Cardiac septum (tissue), 1 donor: Measurements from ENCODE around the gene KIRREL3. TPM values are rescaled to one million over a fixed set of nuclear protein-coding genes. Genes with fewer than 3 reads are reported as not detected.

Experiments
- DNase-seq: peaks from one replicate; pipeline ENCODE4 v3.0.0-alpha.2; 2020; ENCODE audit warnings: low spot score
- intact Hi-C: fragments of 100-400 bp; cut with DNase I; formaldehyde crosslinking; loops from one replicate; pipeline ENCODE4 v1.14.0; 2022
- total RNA-seq: library from RNA; stranded (reverse); fragmentation: NEBNext Ultra II Directional; extraction: Animal tissue kit (Norgen Biotek cat#: 25700); gene quantifications from one replicate; pipeline ENCODE4 v1.2.1, GENCODE V29; 2021
- donor health status: DM: no; HTN: no; CAD: no.

The KIRREL3 gene
- total RNA-seq, 1 donor from 2014 or later, result 0.30 TPM

DNA sequence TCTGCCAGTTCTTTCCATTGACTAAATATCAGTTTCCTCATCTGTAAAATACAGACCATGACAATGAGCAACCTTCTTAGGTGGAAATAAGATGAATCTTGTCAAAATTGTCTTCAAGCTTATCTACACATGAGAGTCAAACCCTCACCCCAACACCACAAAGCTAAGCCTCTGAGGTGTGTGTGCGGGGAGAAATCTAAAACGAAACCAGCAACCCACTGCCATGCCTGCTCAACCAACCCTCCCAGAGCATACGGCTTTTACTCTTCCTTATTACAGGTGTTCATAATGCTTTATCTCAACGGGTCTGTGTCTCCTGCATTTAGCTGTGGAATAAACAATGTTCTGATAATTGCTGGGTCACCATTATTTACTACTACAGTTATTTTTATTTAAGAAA is 235.4 kb downstream of the KIRREL3 start:
- DNase-seq, result no peak
- intact Hi-C loops, result no loop called here

DNA sequence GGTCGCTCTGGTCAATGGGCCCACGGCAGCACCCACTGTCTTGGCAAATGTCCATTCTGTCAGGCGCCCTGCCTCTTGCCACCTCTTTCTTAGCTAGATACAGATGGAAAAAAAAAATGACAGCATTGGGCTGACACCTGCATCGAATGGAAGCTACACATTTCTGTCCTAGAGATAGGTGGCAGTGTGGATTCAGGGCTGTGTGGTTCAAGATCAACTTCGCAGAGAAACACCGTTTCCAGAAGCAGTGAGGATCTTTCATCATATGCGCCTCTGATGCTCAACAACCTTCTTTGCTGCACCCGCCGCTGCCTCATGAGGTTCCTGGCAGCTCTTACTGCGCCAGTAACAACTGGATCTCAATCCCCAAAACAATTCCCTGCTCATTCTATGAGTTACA is 236.3 kb downstream of the KIRREL3 start:
- intact Hi-C loops, result no loop called here
- DNase-seq, result no peak

DNA sequence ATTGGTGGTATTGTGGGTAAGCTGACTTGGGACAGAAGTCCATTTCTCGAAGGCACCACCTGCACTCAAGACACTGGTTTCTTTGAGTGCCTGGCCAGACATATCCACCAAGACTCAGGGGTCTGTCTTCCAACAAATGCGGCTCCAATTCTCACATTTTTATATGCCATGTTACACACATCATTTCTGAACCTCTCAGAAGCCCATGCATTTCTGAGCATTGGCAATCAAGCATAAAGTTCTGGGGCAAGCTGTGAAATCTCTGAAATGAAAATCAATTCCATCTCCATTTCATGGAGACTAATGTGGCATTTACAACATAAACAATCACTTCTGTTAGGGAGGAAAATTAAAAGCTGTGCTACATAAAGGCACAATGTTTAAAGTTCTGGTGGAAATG is 243.7 kb downstream of the KIRREL3 start:
- intact Hi-C loops, result no loop called here
- DNase-seq, result no peak

DNA sequence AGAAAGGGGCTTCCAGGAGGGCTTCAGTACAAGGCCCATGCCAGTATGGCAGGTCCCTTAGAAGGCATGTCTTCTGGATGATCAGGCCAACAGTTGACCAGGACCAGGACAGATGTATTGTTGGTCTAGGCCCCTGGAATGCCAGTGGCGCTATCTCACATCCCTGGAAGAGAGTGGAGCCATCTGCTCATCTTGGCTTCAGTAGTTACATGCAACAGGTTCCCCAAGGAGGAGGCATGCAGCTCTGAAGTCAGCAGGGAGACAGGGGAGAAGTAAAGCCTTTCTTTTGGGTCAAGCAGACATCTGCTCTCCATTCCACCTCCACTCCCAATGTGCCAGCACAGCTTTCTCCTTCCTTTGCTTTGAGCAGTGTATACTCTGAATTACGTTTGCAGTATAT is 244.1 kb downstream of the KIRREL3 start:
- DNase-seq, result no peak
- intact Hi-C loops, result no loop called here

DNA sequence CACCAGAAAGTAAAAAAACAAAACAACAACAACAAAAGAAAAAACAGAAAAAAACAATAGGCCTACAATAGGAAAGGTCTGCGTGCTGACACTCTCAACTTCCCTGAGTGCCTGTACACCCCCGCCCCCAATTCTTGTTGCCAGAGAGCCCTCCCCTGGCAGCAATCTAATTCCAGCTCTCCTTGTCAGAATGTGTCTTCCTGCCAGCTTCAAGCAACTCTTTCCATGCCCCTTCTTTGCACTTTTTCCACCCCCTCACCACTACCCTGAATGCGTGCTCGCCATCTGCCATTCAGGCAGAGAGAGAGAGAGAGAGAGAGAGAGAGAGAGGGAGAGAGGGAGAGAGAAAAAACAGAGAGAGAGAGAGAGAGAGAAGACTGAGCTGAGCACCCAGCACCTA is 245.0 kb downstream of the KIRREL3 start:
- no peak for DNase-seq
- intact Hi-C loops, result no loop called here

DNA sequence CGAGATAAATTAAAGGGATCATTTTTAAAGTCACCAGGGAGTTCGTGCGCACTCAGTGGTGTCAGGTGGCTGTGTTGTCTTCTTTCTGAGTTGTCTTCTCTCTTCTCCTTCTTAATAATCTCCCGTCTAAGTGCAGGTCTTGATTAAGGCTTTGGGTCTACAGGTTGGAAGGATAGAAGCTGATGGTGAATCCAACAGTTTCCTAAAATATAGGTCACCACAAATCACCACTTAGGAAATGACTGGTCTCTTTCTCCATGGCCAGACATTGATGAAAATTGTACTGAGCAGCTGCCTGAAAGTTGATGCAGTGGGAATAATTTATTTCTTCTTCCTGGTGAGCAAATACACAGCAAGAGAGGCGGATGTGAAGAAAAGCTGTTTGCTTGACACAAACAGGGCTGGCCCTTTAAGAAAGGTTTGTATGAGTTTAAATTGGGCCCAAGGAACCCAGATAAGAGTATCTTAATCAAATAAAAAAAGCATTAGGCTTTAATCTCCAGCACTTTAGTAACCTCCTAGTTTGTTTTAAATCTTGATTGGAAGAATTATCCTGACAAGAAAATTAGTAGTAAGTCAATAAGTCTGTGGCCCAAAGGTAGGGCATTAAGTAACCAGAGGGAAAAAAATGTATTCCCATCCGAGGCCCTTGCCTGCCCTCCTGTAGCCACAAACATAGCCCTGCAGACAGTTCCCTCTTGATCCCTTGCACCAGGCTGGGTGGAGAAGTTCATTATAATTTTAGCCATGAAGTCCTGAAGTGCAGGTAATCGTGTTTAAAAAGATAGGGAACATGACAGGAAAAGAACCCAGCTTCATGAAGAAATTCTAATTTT is 245.8 kb downstream of the KIRREL3 start:
- no peak for DNase-seq
- intact Hi-C loops, result no loop called here

DNA sequence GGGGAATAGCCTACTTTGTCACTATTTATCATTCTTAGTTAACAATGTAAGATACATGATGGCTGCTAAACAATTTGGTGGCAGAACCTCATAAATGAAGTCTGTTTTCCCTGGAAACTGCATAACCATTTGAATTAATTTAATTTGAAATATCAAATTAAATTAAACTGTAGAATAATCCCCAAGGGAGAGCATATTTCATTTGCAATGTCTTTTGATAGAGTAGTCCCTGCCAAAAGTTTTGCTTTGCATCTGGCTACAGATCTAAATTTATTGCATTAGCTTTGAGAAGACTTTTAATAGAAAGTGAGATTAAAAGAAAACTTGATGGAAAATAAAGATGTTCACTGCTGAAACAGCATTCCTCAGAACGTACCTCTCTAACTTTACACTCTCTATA is 246.6 kb downstream of the KIRREL3 start:
- no peak for DNase-seq
- intact Hi-C loops, result no loop called here

DNA sequence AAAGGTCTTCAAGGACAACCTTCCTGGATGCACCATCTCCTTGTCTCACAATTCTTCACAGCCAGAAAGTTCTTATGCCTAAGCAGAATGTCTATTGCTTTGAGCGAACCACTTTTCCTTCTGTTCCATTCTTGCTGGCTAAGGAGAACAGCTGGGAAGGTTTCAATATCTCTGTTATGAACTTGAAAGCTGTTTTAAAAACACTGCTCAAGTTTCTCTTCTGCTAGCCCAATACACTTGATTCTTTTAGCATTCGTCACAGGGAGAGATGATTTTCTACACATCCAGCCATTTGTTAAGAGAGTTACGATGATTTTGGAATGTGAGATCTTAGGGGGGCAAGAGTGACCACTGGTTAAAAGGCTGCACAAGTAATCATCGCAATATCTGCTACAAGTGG is 249.3 kb downstream of the KIRREL3 start:
- intact Hi-C loops, result no loop called here
- DNase-seq, result no peak

DNA sequence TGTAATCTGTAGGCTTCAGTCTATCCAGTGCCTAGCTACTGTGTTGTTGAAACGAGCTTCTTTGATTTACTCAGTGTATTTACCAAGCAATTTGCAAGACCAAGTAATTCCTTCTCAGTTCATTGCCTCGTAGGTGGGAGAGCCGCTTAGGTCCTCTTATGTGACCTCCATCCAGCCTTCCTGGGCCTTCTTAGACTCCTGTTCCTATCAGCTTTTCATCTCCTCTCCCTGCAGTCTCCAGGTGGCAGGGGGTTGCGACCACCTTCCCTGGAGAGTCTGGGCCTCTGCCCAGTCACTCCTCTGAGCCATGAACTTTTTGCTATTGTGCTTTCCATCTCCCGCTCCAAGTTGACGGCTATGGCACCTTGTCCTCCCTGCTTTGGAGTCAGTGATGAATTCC is 251.8 kb downstream of the KIRREL3 start:
- intact Hi-C loops, result no loop called here
- no peak for DNase-seq

DNA sequence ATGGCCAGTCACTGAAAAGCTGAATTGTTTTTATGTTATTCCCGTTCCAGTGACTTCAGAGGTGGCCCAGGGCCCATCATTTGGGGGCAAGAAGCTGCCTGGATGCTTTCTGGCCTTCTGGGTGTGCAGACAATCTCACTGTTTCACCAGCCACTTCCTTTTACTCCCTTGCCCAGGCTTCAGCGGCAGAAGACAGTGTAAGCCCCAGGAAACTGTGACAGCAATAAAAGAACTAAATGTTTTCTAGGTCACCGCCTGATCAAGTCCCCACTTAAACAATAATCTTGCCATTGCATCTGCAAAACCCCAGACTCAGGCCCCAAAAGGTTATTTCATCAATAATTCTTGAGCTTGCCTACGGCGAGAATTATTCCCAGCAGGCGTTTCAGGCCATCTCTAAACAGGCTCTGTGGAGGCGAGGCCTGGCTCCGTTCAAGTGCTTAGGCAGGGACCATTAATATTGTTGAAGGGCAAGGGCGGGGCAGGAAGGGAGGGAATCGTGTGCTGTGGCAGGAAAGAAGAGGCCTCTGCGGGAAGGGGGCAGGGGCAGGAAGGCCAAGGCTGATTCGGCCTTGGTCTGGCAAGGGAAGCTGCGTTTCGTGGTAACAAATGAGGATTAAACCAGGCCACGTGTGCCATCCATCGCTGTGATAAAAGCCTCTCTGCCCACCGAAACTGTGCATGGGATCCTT is 252.3 kb downstream of the KIRREL3 start:
- intact Hi-C loops, result no loop called here
- no peak for DNase-seq

DNA sequence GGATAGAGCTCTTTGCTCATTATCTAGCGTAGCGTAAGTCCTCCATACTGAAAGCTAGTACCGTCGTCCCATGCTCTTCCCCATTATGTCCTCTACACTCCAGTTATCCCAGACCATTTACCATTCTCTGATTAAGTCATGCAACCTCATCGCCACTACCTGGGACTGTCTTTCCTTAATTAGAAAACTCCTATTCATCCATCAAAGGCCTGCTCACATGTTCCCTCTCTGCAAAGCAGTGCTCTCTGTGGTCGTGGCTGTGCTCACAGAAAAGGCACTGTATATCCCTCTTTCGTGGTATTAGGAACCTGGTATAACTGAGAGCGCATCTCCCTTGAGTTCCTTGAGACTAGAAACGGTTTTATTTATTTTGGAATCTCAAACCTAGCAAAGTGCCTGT is 253.3 kb downstream of the KIRREL3 start:
- intact Hi-C loops, result no loop called here
- DNase-seq, result no peak

DNA sequence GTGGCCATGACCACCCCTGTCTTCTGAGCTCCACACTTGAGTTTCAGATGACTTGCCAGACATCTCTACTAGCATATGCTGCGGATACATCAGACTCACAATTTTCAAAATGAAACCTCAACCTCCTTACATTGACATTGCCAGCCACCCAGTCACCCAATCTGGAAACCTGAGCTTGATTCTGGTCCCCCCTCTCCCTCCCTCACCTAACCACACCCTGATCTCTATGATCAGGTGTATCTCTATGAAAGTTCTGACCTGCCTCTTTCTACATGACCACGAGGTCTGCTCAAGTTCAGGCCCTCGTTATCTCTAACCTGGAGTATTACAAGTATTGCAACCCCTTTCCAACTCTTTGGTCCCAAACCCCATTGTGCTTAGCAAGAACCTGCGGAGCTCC is 254.1 kb downstream of the KIRREL3 start:
- intact Hi-C loops, result no loop called here

DNA sequence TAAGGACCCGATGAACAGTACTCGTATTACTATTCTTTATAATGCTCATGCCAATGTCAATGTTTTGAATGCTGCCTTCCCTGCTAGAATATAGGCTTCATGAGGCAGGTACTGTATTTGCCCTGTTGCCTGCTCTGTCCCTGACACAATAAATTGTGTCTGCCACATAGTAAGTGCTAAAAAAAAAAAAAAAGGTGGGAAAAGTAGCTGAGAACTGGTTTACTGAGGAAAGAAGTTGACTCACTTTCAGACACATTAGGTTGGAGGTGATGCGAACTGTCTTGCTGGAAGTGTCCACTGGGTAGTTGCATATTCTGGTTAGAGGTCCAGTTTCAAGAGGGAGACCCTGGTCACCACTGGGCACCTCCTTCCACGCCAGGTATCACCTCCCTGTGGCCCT is 255.9 kb downstream of the KIRREL3 start:
- DNase-seq, result no peak
- intact Hi-C loops, result no loop called here

More for the DNA sequence above, 254.1 kb downstream of the KIRREL3 start:
- DNase-seq, result no peak

DNA sequence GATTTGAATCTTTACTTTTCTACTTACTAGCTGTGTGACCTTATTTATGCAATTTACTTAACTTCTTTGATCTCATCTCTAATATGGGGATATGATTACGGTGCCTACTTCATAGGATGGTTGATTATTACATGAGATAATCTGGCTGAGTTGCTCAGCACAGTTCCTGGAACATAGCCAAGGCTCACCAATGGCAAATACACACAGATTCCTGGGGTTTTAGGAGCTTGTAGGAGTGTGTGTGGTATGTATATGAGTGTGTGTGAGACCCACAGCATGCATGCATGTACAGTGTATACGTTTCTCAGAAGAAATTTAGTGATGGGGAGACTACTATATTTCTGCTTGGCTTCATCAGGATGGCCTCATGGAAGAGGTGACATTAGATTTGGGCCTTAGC is 256.9 kb downstream of the KIRREL3 start:
- DNase-seq, result no peak
- intact Hi-C loops, result no loop called here

DNA sequence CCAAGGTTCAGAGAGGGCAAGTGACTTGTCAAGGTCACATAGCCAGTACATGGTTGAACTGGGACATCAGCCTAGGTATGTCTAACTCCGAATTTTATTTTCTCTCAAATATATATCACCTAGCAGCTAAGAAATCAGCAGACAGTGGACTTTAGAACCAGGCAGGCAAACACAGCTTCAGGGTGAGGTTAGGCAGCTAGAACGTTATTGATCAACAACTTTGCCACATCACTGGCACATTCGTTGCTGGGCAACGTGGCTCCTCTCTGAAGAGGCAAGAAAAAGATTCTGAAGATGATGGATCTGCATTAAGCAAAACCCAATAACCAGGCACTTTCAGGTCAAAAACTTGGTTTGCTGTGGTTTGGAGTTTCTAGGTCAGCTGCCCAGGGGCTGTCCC is 258.0 kb downstream of the KIRREL3 start:
- intact Hi-C loops, result no loop called here
- no peak for DNase-seq

DNA sequence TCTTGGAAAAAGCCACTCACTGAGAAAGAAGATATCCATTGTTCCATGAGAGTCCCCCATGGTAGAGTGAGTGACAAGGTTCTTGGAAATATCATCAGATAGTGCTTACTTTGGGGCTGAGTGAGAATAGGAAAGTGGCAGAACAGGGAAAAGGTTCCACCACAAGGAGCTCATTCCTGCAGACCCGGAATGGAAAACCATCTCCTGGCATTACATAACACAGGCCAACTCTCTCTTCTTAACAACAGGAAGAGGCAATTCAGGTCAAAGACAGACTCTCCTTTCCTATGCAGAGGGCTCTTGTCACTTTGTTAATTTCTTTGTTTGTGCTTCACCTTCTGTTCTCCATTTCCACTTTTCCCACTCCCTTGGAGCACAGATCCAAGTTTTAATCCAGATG is 259.7 kb downstream of the KIRREL3 start:
- DNase-seq, result no peak
- intact Hi-C loops, result no loop called here

DNA sequence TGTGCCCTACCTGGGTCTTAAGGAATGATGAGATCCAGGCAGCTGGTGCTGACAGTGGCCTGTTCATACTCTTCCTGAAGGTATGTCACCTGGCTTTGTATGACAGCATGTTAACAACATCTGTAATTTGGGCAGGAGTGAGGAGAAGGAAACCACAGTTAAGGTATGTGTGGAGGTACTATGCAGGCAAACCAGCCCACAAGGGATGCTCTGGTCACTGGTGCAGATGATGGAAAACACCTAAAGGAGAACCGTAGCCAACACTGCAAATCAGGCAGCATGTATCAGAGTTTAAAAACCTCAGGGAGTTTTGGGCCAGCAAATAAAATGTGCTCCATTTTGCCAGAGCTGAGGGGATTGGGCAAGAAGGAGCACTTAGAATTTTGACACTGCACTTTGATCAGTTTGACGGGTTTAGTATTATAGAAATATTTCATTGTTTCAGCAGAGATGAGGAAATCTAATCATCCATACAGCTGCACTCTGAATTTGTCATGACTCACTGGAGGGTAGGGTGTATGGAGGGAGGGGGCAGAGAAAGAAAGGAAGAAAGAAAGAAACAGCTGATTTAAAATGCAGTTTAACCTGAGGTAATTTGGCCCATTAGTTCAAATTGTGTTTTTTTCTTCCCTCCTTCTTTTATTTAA is 260.9 kb downstream of the KIRREL3 start:
- intact Hi-C loops, result no loop called here

DNA sequence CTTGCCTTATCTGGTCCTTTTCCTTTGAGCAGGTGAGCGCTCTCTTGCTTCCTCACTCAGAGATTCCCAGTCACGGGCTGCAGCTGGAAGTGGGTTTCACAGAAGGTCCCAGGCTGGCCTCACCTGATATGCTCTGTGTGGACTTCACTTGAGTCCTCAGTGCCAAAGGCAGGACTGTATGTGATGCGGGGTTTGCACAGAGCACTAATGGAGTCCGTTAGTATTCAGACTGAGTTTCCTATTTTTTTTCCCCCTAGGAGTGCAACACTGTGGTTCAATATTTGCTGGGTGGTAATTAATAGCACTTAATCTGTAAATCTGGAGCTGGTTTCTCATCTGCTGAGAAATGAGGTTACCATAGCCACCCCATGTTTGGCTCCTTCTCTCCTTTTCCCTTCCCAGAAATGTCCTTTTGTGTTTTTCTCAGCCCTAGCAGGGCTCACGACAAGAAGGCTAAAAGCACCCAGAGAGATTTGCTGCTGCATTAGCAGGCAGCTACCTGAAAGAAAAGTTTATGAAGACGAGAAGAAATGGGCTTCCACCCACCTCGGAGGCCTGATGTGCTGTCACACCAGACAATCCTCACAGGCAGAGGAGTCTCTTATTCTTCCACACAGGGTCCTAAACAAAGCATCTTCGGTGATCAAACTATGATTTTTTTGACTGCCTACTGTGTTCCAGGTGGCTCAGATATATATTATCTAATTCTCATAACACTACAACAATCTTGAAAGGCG is 262.1 kb downstream of the KIRREL3 start:
- no peak for DNase-seq
- intact Hi-C loops, result no loop called here

More for the DNA sequence above, 260.9 kb downstream of the KIRREL3 start:
- no peak for DNase-seq

DNA sequence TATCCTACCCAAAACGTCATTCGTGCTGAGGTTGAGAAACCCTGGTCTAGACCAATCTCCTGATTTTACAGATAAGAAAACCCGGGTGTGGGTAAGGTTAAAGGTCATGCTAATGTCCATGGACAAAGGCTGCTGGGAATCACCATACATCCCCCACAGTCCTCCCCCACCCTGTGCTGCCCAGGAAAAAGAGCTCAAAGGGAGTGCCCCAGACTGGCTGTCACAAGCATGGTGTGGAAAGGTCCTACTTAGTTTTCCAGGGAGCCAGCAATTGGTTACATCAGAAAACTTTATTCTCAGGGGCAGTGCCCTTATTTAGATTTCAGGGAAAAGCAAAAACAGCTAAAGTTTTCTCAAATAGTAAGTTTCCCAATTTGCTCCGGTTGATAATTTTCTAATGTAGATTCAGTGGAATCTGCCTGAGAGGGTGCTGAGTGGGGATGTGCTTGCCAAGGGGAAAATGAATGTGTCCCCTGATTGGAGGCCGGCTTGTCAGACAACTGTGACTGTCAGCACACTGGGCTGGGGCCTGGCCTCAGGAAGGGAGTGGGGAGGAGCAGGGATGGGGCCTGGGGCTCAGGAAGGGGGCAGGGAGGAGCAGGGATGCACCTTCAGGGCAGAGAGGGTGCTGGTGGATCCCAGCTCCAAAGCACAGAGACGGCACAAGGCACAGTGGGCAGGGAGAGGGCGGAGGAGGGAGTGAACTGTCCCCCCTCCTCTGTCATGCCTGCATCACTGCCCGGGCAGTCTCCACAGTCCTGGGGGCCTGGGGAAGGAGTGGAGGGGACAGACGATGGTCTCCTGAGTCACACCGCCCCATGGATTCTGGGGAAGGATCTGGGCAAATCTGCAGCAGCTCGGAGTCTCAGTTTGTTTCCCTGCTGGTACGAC is 263.6 kb downstream of the KIRREL3 start:
- DNase-seq, result no peak
- intact Hi-C loops, result no loop called here
